Kasumi-1 (cell line): ENCODE measurements around the gene LINGO3.

ENCODE experiments used
- DNase-seq, 2 experiments: peaks; one replicate each; lab custom pipeline; 2025; lab: John Stamatoyannopoulos, UW

The LINGO3 gene

DNA sequence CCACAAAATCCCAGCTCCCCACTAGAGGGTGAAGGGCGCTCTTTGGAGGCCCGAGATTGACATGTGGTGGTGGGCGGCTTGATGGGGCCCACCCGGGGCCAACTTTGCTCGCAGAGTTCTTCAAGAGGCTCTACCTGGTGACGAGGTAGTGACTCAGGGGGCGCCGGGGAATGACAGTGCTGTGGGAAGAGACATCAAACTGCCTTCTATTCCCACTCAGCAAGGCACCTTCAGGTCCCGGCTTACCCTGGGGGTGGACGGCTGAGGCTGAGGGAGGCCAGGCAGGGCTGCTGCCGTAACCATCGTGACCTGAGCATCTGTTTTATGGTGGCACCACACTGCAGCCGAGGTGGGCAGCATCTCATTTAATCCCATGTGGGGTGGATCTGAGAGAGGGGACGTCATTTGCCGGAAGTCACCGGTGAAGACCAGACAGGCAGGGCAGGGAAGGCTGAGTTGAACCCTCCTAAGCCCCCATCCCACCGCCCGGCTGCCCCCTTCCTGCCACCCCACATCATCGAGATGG, 1.6 kb downstream of the LINGO3 start:
- no peak for DNase-seq

DNA sequence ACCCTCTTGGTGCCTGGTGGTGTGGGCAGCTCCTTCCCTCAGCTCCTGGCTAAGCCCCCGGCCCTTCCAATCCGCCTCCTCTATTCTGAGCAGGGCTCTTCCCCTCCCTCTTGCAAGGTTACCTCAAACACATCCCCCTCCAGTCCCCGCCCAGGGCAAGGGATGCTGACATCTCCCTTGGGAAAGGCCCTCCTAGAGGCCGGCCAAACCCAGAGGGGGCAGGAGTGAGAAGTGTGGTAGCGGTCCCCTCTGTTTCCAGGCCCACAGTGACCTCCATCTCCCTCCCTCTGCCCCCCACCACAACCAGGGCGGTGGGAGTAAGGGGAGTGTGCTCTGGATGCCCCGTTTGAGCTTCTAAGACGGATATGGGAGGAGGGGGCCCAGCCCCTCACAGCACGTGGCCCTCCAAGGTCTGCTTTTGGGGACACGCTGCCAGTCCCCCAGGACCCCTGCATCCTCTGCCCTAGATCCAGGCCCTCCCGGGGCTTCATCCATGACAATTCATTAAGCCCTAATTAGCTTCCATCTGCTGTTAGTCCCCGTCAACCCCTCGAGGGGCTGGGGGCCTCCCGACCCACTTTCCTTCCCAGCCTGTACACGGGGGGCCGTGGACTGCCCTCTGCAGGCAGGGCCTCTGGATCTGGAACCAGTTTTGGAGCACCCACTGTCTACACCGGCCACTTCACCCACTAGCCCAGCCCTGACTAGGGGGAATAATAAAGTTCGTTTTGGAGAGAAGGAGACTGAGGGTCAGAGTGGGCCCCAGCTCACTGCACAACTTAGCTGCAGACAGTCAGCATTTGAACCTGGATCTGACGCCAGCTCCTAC, 2.3 kb downstream of the LINGO3 start:
- DNase-seq = no peak

DNA sequence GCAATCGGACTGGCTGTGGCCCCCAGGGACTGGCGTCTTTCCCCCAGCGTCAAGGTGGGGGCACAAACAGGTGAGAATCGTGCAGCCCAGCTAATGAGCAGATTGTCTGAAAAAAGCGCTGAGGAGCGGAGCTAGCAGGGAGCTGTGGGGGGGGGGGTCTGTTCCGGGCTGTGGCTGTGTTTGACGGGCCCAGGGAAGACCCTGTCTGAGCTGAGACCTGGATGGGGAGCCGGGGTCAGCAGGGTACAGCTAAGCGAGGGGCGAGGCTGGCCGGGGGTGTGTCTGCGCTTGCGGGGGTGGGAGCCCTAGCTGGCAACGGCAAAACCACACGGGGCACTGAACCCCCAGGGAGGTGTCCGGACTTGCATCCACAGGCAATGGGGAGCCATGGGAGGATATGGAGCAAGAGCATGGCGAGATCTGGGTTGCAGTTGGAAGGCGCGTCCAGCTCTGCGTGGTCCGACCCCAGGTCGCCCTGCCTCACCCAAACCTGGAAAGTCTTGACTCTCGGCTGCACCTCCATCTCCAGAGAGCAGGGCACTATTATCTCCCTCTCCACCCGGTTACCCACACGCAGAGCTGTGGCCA, 4.6 kb downstream of the LINGO3 start:
- DNase-seq = no peak

DNA sequence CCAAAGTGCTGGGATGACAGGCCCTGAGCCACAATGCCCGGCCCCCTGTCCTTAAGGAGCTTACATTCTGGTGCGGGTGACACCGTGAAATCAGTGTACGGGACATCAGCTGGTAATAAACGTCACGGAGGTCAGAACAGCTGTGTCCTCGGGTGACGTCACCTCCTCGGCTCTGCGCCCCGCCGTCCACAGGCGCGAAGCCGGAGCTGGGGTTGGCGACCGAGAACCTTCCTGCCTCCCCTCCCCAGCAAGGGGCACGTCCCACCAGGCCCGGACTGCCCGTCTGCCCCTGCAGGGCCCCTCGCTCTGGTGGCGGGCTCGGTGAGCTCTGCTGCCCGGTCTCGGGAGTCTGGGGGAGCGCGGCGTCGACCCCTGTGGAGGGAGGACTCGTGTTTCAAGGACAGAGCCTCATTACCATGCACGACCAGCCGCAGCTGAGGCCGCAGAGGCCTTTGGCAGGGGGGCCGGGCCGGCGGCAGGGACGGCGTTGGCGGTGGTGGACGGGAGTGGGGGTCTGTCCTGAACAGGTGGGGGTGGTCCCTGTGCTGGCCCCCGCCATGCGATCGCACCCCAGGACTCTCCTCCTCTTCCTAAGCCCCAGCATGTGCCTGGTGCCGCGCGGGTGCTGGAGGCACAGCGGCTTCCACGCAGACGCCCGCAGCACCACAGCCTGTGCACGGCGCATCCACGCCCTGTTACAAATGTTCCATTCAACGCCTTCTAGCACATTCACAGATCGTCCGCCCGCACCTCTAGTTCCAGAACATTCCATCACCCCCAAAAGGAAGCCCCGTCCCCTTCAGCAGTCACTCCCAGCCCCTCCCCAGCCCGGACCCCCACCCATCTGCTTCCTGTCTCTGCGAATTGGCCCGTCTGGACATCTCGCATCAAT, 5.4 kb downstream of the LINGO3 start:
- no peak for DNase-seq

DNA sequence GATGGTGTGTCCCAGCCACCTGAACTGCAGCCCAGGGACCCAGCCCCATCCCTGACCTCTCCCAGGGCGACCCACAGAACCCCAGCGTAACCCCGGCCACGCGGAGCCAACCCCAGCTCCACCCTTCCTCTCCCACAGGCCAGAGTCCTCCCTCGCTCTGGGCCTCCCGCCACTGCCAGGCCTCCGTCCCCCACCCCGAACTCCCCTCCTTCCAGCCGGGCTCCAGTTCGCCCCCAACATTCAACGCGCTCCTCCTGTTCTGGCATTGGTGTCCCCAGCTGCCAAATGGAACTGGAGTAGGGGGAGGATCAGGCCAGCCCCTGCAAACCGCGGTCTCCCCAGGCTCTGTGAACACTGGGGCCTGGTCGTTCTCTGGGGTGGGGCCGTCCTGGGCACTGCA, 7.4 kb downstream of the LINGO3 start:
- no peak for DNase-seq

DNA sequence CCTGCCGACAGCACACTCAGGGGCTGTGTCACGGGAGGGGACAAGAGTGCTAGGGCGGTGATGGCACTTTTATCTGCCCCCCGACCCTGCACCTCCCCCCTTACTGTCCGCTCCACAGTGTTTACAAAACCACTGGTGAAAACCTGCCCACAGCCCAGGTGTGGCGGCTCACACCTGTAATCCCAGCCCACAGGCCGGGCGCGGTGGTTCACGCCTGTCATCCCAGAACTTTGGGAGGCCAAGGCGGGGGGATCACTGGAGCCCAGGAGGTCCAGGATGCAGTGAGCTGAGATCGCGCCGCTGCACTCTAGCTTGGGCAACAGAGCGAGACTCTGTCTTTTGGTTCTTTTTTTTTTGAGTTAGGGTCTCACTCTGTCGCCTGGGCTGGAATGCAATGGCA, 11.8 kb downstream of the LINGO3 start:
- no peak for DNase-seq

DNA sequence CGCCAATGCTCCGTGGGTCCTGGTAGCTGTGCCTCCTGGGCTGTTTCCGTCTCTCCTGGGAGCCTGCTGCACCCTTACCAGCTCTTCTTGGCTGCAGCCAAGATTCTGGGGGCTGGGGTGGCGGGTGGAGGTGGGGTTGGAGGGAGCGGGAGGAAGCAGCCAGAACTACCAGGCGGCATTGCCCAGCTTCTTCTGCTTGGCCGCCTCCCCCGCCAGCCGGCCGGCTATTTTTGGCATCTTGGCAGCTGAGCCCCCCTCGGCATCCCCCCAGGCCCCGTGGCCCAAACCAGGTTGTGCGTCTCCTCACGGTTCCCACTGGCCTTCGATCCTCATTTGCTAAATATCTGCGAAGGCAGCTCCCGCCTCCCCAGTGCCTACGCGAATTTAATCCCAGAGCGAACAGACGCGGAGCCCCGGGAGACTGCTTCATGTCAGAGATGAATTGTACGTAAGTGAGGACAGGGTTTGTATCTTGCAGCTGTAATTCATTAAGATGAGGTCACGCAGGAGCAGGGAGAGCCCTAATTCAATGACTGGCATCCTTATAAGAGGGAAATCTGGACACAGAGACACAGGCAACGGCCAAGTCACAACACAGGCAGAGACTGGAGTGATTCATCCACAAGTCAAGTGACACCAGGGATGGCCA, 13.1 kb downstream of the LINGO3 start:
- DNase-seq = no peak

DNA sequence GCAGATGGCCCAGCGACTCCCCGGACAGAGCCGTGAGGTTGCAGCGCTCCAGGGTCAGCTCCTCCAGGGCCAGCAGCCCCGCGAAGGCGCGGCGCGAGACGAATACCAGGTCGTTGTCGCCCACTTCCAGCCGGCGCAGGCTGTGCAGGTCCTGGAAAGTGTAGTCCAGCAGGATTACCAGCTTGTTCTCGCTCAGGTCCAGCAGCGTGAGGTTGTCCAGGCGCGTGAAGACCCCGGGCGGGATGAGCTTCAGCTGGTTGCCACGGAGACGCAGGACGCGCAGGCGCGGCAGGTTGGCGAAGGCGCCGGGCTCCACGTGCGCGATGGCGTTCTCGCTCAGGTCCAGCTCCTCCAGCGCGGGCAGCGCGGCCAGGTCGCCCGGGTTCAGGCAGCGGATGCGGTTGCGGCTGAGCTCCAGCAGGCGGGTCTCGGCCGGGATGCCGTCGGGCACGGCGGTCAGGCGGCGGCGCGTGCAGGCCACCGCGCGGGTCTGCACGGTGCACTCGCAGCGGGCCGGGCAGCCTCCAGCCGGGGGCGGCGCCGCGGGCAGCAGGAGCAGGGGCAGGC, 16.7 kb downstream of the LINGO3 start:
- no peak for DNase-seq

DNA sequence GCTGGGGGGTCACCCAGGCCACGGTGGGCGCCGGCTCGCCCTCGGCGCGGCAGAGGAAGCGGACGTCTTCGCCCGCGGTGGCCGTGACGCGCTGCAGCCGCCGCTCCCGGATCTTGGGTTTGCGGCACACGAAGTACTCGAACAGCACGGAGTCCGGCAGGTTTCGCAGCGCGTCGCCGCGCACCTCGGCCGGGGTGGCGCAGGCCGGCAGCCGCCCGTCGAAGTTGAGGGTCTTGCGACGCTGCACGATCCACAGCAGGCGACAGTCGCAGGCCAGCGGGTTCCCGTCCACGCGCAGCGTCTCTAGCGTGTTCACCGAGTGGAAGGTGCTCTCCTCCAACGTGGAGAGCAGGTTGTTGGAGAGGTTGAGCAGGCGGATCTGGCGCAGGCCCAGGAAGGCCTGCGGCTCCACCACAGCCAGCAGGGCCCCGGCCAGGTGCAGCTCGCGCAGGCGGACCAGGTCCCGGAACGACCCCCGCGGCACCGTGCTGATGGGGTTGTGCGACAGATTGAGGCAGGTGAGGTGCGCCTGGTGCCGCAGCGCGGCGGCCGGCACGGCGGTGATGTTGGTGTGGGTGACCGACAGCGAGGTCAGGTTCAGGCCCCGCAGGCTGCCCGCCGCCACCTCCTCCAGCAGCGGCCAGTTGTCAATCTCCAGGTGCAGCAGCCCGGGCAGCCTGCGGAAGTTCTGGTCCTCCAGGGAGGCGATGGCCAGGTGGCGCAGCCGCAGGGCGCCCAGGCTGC, 17.3 kb downstream of the LINGO3 start:
- no peak for DNase-seq

DNA sequence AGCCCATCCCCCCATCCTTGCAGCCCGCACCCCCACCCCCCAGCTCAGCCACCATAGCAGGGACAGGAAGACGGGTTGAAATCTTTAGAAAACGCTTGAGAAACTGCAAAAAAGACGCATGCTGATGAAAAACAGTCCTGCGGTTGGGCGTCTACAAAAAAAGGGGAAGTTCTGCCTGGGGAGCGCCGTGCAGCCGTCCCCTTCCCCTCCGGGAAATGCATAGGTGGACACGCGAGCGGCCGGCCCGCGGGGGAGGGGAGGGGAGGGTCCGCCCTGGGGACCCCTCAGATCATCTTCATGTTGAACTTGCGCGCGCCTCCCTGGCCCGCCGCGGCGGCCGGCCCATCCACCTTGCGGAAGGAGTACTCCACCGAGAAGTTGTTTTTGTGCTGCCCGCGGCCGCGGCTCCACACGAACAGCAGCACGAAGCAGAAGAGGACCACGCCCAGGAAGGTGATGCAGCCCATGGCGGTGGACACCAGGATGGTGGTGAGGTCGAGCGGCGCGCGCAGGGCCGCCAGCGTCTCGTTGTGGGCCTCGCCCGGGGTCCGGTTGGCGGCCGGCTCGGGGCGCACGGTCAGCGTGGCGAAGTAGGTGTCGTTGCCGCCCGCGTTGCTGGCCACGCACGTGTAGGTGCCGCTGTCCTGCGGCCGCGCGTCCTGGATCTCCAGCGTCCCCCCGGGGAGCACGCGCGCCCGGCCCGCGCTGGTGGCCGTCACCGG, 18.1 kb downstream of the LINGO3 start:
- DNase-seq = peak; percentile 95 to 97

DNA sequence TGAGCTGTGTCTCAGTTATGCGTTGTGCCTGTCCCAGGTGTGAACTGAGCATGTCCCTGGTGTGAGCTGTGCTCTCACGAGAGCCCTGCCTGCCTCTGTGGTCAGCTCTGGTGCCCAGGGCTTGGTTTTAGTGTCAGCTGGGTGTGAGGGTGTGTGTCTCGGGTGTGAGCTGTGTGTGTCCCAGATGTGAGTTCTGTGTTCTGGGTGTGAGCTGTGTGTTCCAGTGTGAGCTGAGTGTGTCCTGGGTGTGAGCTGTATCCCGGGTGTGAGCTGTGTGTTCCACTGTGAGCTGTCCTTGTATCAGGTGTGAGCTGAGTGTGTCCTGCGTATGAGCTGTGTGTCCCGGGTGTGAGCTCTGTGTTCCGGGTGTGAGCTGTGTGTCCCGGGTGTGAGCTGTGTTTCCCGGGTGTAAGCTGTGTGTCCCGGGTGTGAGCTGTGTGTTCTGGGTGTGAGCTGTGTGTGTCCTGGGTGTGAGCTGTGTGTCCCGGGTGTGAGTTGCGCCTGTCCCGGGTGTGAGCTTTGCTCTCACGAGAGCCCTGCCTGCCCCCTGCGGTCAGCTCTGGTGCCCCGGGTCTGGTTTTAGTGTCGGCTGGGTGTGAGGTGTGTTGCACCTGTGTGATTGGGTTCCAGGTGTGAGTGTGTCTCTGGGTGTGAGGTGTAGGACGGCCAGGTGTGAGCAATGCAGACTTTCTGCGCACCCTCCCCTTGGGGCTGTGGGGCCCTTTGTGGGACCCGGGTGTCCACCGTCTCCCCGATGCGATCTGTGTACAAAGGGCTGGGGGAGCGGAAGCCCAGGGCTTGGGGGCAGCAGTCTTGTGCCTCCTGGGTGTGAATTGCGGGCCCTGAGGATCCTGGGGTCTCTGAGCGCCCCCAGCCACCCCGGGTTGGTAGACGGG, 18.9 kb downstream of the LINGO3 start:
- no peak for DNase-seq

DNA sequence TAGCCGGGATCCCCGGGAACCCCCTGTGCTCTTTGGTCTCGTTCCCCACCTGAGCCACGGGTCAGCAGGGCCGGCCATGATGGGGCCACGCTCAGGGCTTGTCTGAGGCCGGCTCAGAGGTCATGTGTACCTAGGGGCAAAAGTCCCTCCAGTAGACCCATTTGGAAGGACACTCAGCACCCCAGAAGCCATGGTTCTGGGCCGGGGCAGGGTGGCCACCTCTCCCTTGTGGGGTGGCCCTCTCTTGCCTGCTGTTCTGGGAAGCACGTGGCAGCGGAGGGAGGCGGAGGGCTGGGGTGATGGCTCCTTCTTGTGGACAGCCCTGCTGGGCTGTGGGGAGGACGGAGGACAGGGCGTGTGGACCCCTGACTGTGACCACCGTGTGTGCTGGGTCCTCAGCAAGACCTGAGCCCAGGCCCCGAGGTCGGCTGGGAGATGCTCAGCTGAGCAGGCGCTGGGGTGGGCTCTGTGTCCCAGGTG, 19.6 kb downstream of the LINGO3 start:
- peak in 1 of 2 experiments; percentile 76 for DNase-seq

DNA sequence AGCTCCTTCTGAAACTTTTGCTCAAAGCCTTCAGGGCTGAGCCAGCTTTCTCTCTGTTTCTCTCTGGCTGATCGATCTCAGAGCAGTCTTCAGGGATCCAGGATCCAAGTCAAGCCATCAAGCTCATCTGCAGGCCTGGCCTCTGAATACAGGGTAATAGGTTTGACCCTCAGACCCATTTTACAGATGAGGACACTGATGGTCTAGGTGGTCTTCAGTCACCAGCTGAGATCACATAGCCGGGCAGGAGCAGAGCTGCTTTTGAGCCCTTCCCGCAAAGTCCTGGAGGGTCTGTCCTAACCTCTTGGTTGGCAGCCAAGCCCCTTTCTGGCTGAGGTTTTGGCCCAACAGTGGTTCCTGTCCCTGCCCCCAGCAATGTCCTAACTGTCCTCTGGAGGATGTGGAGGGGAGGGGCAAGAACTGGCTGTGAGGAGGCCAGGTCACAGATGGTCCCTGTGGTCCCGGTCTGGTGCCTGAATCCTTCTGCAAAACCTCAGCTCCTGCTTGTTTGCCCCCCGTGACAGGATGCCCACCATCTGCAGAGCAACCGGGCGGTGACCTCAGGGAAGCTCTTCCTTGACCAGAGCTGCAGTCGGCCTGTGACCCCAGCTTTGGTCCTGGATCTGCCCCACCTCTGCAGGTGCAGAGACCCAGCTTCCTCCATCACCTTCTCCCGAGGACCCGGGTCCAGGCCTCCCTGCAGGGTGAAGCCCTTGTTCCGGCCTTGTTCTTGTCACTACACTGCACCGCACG, 20.2 kb downstream of the LINGO3 start:
- no peak for DNase-seq

DNA sequence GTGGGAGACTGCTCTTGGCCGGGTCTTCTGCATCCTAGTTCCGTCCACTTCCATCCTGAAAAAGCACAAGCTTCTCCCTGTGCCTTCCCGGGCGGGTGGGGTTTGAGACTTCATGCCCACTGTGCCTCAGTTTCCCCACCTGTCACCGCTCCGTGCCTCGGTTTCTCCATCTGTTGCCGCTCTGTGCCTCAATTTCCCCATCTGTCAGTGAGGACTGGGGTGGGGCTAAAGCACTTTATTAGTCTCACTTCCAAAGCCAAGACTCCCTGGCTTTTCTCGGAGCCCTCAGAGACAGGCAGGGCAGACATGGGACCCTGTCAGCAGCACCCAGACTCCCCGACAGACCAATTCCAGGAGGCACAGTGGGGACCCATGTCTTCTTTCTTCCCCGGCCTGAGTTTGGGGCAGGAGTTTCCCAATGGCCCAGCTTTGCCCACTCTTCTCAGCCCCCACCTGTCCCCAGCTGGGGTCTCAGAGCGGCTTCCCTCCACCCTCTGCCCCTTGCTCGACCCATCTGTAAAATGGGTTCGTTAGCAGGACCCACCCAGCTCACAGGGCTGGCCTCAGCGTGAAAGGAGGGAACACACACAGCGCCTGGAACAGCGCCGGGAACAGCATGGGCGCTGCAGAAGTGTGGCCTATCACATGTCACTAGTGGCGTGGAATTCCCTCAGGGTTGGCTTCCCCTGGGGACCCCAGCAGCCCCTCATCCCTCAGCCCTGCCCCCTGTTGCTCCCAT, 21.4 kb downstream of the LINGO3 start:
- no peak for DNase-seq

DNA sequence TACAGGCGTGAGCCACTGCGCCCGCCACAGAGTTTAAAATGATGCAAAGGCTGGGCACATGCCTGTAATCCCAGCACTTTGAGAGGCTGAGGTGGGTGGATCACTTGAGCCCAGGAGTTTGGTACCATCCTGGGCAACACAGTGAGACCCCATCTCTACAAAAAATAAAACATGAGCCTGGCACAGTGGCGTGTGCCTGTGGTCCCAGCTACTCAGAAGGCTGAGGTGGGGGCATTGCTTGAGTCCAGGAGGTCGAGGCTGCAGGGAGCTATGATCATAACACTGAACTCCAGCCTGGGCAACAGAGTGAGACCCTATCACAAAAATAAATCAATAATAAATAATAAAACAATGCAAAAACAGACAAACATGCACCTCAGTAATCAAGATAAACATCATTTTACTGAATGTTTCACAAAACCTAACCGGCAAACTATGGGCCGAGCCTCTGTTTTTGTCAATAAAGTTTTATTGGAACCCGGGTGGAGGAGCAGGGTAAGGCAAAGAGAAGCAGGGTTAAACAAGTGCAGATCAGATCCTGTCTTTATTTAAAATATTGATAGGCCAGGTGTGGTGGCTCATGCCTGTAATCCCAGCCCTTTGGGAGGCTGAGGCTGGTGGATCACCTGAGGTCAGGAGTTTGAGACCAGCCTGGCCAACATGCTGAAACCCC, 24.0 kb downstream of the LINGO3 start:
- no peak for DNase-seq

DNA sequence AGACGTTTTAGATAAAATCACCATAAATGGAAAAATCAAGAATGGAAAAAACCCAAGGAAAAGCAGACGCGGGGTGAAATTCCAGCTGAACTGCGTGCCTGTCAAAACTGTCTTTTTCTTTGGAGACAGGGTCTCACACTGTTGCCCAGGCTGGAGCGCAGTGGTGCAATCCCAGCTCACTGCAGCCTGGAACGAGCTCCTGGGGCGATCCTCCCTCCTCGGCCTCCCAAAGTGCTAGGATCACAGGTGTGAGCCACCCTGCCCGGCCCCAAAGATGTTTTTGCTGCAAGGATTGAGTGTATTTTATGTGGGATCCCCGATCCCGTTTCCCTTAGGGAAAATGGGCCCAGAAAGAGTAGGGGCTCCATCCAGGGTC, 25.1 kb downstream of the LINGO3 start:
- DNase-seq = no peak
